Tibial nerve (tissue), 3 donors: ENCODE results near the gene PPM1F.

Experiments
- POLR2A ChIP-seq, 2 donors: fragments of 450-650 bp; IDR thresholded peaks; one replicate each; pipeline ENCODE4 v1.6.1; 2017; ENCODE audit warnings: antibody characterized with exemption in 2 of 2, mild to moderate bottlenecking in 2 of 2, moderate library complexity in 2 of 2
- TF ChIP-seq, protein P1 (sequence below), 5 experiments: fragments of 200-600 bp in 3 of 5; fragments of 450-650 bp in 2 of 5; sonication (generic) in 3 of 5; IDR thresholded peaks; one replicate each; pipeline ENCODE4 v1.5.1; 2016 to 2019; ENCODE audit warnings: antibody characterized with exemption in 5 of 5, mild to moderate bottlenecking in 3 of 5, moderate library complexity in 2 of 5

- TF ChIP-seq, protein P1, sequence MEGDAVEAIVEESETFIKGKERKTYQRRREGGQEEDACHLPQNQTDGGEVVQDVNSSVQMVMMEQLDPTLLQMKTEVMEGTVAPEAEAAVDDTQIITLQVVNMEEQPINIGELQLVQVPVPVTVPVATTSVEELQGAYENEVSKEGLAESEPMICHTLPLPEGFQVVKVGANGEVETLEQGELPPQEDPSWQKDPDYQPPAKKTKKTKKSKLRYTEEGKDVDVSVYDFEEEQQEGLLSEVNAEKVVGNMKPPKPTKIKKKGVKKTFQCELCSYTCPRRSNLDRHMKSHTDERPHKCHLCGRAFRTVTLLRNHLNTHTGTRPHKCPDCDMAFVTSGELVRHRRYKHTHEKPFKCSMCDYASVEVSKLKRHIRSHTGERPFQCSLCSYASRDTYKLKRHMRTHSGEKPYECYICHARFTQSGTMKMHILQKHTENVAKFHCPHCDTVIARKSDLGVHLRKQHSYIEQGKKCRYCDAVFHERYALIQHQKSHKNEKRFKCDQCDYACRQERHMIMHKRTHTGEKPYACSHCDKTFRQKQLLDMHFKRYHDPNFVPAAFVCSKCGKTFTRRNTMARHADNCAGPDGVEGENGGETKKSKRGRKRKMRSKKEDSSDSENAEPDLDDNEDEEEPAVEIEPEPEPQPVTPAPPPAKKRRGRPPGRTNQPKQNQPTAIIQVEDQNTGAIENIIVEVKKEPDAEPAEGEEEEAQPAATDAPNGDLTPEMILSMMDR (IDR thresholded peaks at IDR 0.05) = no peak
- no peak for TF ChIP-seq POLR2A (IDR thresholded peaks at IDR 0.05)
Measured at GRCh38 chr22:21963286-21963685, 10.6 kb upstream of the PPM1F start.
